DMS79 (cell line): ENCODE measurements around the gene CHGA.

Source experiments
- DNase-seq: peaks from one replicate; lab custom pipeline; 2025; lab: John Stamatoyannopoulos, UW

Gene CHGA

GRCh38 chr14:92930737-92931602 is 8.0 kb downstream of the CHGA start:
- DNase-seq: no peak

GRCh38 chr14:92931681-92932447 is 8.9 kb downstream of the CHGA start:
- DNase-seq: no peak

- DNase-seq: no peak
Observed at GRCh38 chr14:92932448-92933395, 9.8 kb downstream of the CHGA start.

- no peak for DNase-seq
Observed at GRCh38 chr14:92933481-92933880, 10.5 kb downstream of the CHGA start.

- no peak for DNase-seq
Observed at GRCh38 chr14:92934196-92935085, 11.5 kb downstream of the CHGA start.

GRCh38 chr14:92935446-92935845 is 12.5 kb downstream of the CHGA start:
- DNase-seq: no peak

GRCh38 chr14:92936085-92936484 is 13.1 kb downstream of the CHGA start:
- no peak for DNase-seq

GRCh38 chr14:92937051-92937937 is 14.3 kb downstream of the CHGA start:
- DNase-seq: no peak

GRCh38 chr14:92938235-92938875 is 15.4 kb downstream of the CHGA start:
- peak; percentile 28 for DNase-seq

- DNase-seq: no peak
Observed at GRCh38 chr14:92938890-92939671, 16.1 kb downstream of the CHGA start.

GRCh38 chr14:92939699-92940098 is 16.7 kb downstream of the CHGA start:
- DNase-seq: no peak

GRCh38 chr14:92940543-92940942 is 17.6 kb downstream of the CHGA start:
- no peak for DNase-seq

- DNase-seq: no peak
Observed at GRCh38 chr14:92941531-92941930, 18.6 kb downstream of the CHGA start.

GRCh38 chr14:92942136-92942535 is 19.2 kb downstream of the CHGA start:
- DNase-seq: no peak

GRCh38 chr14:92942576-92942975 is 19.6 kb downstream of the CHGA start:
- DNase-seq: no peak

GRCh38 chr14:92942976-92943710 is 20.2 kb downstream of the CHGA start:
- DNase-seq: no peak

GRCh38 chr14:92943855-92944570 is 21.1 kb downstream of the CHGA start:
- no peak for DNase-seq
